ENCODE results near the gene SPRED3. TPM values are rescaled to one million over a fixed set of nuclear protein-coding genes. Genes with fewer than 3 reads are reported as not detected.

The SPRED3 gene
- total RNA-seq, 3 donors from 2014 or later, result 0.16 to 0.66 (median 0.29) TPM

DNA sequence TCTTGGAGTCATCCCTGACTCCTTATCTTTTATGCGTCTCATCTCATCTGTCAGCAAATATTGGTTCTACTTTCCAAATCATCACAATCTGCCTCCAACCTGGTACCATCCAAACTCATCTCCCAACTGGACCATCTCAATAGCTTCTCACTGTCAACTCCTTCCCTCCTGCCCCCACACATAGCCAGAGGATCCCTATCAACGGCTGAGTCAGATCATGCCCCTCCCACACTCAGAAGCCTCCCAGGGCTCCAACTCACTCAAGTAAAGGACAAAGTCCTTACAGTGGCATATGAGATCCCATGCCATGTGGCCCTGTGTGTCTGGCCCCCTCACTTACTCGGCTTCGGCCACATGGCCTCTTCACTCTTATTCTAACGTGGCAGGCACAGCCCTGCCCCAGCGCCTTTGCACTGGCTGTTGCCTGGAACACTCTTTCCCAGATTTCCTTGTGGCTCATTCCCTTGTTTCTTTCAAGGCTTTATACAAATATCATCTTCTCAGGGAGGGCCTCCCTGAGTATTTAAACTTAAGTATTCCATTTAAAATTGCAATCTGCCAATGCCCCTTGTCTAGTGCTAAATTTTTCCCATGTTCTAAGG is 4.3 kb downstream of the SPRED3 start:
- H3K27me3 ChIP-seq, result peaks cover 5 to 21% of the 10 kb centered on the region in 2 donors
- H3K27ac ChIP-seq, result no peak overlapping the region
- DNase-seq (ENCODE audit: low spot score in 2 of 2), result no peak
- no peaks in the 10 kb centered on the region for H3K9me3 ChIP-seq
- H3K4me1 ChIP-seq, result no peaks in the 10 kb centered on the region
- no peaks in the 10 kb centered on the region for H3K36me3 ChIP-seq
- no peak for TF ChIP-seq POLR2AphosphoS5 (IDR thresholded peaks at IDR 0.05)
- no peak for TF ChIP-seq CTCF (IDR thresholded peaks at IDR 0.05)
- TF ChIP-seq POLR2A (IDR thresholded peaks at IDR 0.05), result no peak
- no peak overlapping the region for H3K4me3 ChIP-seq
- intact Hi-C loops (cut with DNase I; ENCODE audit: low total_unique reads), result no loop called here

DNA sequence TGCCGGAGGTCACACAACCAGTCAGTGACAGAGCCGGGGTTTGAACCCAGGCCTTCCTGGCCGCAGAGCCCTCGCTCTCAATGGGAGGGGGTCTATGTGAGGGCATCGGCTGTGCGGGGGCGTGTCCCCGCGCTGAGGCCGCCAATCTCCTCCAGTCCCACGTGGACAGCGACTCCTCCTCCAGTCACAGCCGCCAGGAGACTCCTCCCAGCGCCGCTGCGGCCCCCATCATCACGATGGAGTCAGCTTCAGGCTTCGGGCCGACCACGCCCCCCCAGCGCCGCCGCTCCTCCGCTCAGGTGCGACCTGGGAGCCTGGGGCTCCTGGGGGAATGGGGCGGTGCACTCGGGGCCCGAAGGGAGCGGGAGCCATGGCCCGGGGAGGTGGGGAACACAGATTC is 6.0 kb downstream of the SPRED3 start:
- Histone ChIP-seq H3K4me3 (no peak overlapping the region), H3K36me3 (no peaks in the 10 kb centered on the region), H3K4me1 (no peaks in the 10 kb centered on the region), H3K9me3 (no peaks in the 10 kb centered on the region), H3K27me3 (peaks cover 5 to 26% of the 10 kb centered on the region in 2 donors), H3K27ac (no peak overlapping the region)
- no peak for DNase-seq (ENCODE audit: low spot score in 2 of 2)
- TF ChIP-seq CTCF (IDR thresholded peaks at IDR 0.05) (no peak), POLR2AphosphoS5 (IDR thresholded peaks at IDR 0.05) (no peak), POLR2A (IDR thresholded peaks at IDR 0.05) (no peak)
- intact Hi-C loops (cut with DNase I; ENCODE audit: low total_unique reads), result no loop called here

GRCh38 chr19:38395381-38396114 is 7.1 kb downstream of the SPRED3 start:
- intact Hi-C loops (cut with DNase I; ENCODE audit: low total_unique reads), result no loop called here
- no peak overlapping the region for H3K27ac ChIP-seq
- no peaks in the 10 kb centered on the region for H3K36me3 ChIP-seq
- H3K4me1 ChIP-seq, result no peaks in the 10 kb centered on the region
- DNase-seq (ENCODE audit: low spot score in 2 of 2), result no peak
- peak overlapping the region in 2 of 3 donors; percentile 15 to 40 for H3K4me3 ChIP-seq
- TF ChIP-seq POLR2AphosphoS5 (IDR thresholded peaks at IDR 0.05), result no peak
- no peak for TF ChIP-seq POLR2A (IDR thresholded peaks at IDR 0.05)
- no peak for TF ChIP-seq CTCF (IDR thresholded peaks at IDR 0.05)
- H3K27me3 ChIP-seq, result peaks cover 5 to 29% of the 10 kb centered on the region in 2 donors
- H3K9me3 ChIP-seq, result no peaks in the 10 kb centered on the region

DNA sequence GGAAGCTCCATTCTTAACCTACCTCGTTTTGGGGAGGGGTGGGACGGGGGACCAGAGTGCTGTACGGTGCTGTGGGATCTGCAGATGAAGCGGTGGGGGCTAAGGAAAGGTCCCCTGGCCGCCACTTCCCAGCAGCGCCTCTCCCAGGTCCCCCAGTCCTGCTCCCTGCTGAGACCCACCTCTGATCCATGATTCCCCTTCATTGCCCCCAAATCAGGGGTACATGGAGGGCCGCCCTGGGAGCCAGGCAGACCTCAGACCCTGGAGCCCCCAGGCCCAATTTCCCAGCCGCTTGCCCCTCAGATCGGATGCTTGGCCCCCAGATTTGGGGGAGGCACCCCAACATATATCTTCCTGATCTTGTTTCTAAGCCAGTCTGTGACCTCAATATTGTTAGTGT is 10.6 kb downstream of the SPRED3 start:
- TF ChIP-seq POLR2AphosphoS5 (IDR thresholded peaks at IDR 0.05) (no peak), CTCF (IDR thresholded peaks at IDR 0.05) (no peak), POLR2A (IDR thresholded peaks at IDR 0.05) (no peak)
- Histone ChIP-seq H3K4me3 (no peak overlapping the region), H3K27me3 (peaks cover 5 to 29% of the 10 kb centered on the region in 2 donors), H3K27ac (no peak overlapping the region), H3K36me3 (no peaks in the 10 kb centered on the region), H3K4me1 (no peaks in the 10 kb centered on the region), H3K9me3 (no peaks in the 10 kb centered on the region)
- intact Hi-C loops (cut with DNase I; ENCODE audit: low total_unique reads), result no loop called here
- DNase-seq (ENCODE audit: low spot score in 2 of 2), result no peak

- Histone ChIP-seq H3K4me3 (no peak overlapping the region), H3K36me3 (no peaks in the 10 kb centered on the region), H3K4me1 (no peaks in the 10 kb centered on the region), H3K27ac (no peak overlapping the region), H3K27me3 (peaks cover 5 to 29% of the 10 kb centered on the region in 2 donors), H3K9me3 (no peaks in the 10 kb centered on the region)
- no peak for DNase-seq (ENCODE audit: low spot score in 2 of 2)
- no peak for TF ChIP-seq CTCF (IDR thresholded peaks at IDR 0.05)
- TF ChIP-seq POLR2A (IDR thresholded peaks at IDR 0.05), result no peak
- TF ChIP-seq POLR2AphosphoS5 (IDR thresholded peaks at IDR 0.05), result no peak
- intact Hi-C loops (cut with DNase I; ENCODE audit: low total_unique reads), result no loop called here
These were observed 11.0 kb downstream of the SPRED3 start for GRCh38 chr19:38399537-38399936.
